Ascending aorta (tissue), 2 donors: ENCODE results near the gene NFATC2. TPM values are rescaled to one million over a fixed set of nuclear protein-coding genes. Genes with fewer than 3 reads are reported as not detected.
A peak's percentile ranks its signal among the peaks of the same experiment; 100 is the strongest.

Experiments
- DNase-seq, 2 donors: peaks; one replicate each; pipeline ENCODE4 v3.0.0-alpha.2; 2019; ENCODE audit warnings: low spot score in 2 of 2
- H3K27ac ChIP-seq, 2 donors: fragments of 200-600 bp; sonication (generic); one replicate each; pipeline ENCODE4 v1.5.1; 2016 to 2017; ENCODE audit warnings: mild to moderate bottlenecking in 1 of 2
- H3K27me3 ChIP-seq: fragments of 200-600 bp; sonication (generic); one replicate; pipeline ENCODE4 v1.5.1; 2017
- H3K36me3 ChIP-seq, 2 donors: fragments of 200-600 bp; sonication (generic); one replicate each; pipeline ENCODE4 v1.5.1; 2016
- H3K4me1 ChIP-seq, 2 donors: fragments of 200-600 bp; sonication (generic); one replicate each; pipeline ENCODE4 v1.5.1; 2016 to 2017; ENCODE audit warnings: mild to moderate bottlenecking in 1 of 2
- H3K4me3 ChIP-seq, 2 donors: fragments of 200-600 bp; sonication (generic); one replicate each; pipeline ENCODE4 v1.5.1; 2016 to 2017; ENCODE audit warnings: mild to moderate bottlenecking in 1 of 2
- H3K9me3 ChIP-seq, 2 donors: fragments of 200-600 bp; sonication (generic); one replicate each; pipeline ENCODE4 v1.5.1; 2016
- CTCF ChIP-seq, 3 experiments: fragments of 200-600 bp in 2 of 3; fragments of 450-650 bp in 1 of 3; sonication (generic) in 2 of 3; IDR thresholded peaks; one replicate each; pipeline ENCODE4 v1.5.1; 2016 to 2019; ENCODE audit warnings: antibody characterized with exemption in 3 of 3, mild to moderate bottlenecking in 1 of 3, moderate library complexity in 1 of 3
- intact Hi-C: fragments of 100-400 bp; cut with DNase I; formaldehyde crosslinking; loops from one replicate; pipeline ENCODE4 v1.15.1; 2023
- total RNA-seq: library from RNA; depleted of rRNA; stranded (reverse); fragments of >200 nt; gene quantifications from one replicate; pipeline ENCODE4 v1.1.0, GENCODE V29; 2016

Gene NFATC2
- total RNA-seq, 1 donor from 2014 or later: 7.9 TPM

DNA sequence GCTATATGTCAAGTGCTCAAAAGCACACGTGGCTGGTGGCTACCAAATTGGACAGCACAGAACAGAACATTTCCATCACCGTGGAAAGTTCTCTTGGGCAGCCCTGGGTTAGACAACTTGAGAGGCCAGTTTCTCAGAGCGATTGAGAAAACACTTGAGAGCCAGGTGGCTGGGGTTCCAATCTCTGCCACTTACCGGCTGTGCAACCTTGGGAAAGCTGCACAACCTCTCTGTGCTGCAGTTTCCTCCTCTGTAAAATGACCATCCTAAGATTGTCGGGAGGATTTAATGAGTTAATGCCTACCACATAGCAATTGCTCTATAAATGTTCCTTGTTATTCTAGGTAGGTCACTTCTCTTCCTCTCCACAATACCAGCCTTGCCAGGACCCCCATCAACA, 25.1 kb upstream of the NFATC2 start:
- intact Hi-C loops: loop anchor here (5.0 to 10.0 kb wide), 2 partner anchors 65 to 187 kb away; no protein-coding TSS in a partner anchor
- Histone ChIP-seq H3K4me3 (no peak overlapping the region), H3K4me1 (peaks cover 7 to 26% of the 10 kb centered on the region in 2 donors), H3K27ac (no peak overlapping the region), H3K27me3 (no peaks in the 10 kb centered on the region), H3K9me3 (no peaks in the 10 kb centered on the region), H3K36me3 (no peaks in the 10 kb centered on the region)
- no peak for DNase-seq
- TF ChIP-seq CTCF (IDR thresholded peaks at IDR 0.05): no peak

- no peak for TF ChIP-seq CTCF (IDR thresholded peaks at IDR 0.05)
- no peaks in the 10 kb centered on the region for H3K9me3 ChIP-seq
- intact Hi-C loops: loop anchor here (5.0 to 10.0 kb wide), 2 partner anchors 66 to 188 kb away; no protein-coding TSS in a partner anchor
- H3K4me3 ChIP-seq: no peak overlapping the region
- H3K4me1 ChIP-seq: peaks cover 10 to 29% of the 10 kb centered on the region in 2 donors
- H3K27me3 ChIP-seq: no peaks in the 10 kb centered on the region
- no peak overlapping the region for H3K27ac ChIP-seq
- no peaks in the 10 kb centered on the region for H3K36me3 ChIP-seq
- no peak for DNase-seq
These were observed 24.1 kb upstream of the NFATC2 start for GRCh38 chr20:51566594-51566993.

- peak in 1 of 2 donors; percentile 66 for DNase-seq
- Histone ChIP-seq H3K4me1 (peaks cover 6 to 25% of the 10 kb centered on the region in 2 donors), H3K9me3 (no peaks in the 10 kb centered on the region), H3K4me3 (peak overlapping the region in 1 of 2 donors; percentile 33), H3K27ac (peak overlapping the region; percentile 39 to 84), H3K36me3 (no peaks in the 10 kb centered on the region), H3K27me3 (no peaks in the 10 kb centered on the region)
- no peak for TF ChIP-seq CTCF (IDR thresholded peaks at IDR 0.05)
- intact Hi-C loops: loop anchor here (5.0 to 10.0 kb wide), 2 partner anchors 67 to 189 kb away; no protein-coding TSS in a partner anchor
These were observed 23.0 kb upstream of the NFATC2 start for GRCh38 chr20:51565298-51566144.

- no peaks in the 10 kb centered on the region for H3K9me3 ChIP-seq
These were observed 21.2 kb upstream of the NFATC2 start for GRCh38 chr20:51563486-51564332.

More at GRCh38 chr20:51563486-51564332, 21.2 kb upstream of the NFATC2 start:
- peak; percentile 45 to 90 for DNase-seq
- peaks cover 6 to 24% of the 10 kb centered on the region in 2 donors for H3K4me1 ChIP-seq
- H3K27me3 ChIP-seq: no peaks in the 10 kb centered on the region
- peak overlapping the region; percentile 92 to 93 for H3K27ac ChIP-seq
- no peaks in the 10 kb centered on the region for H3K36me3 ChIP-seq
- intact Hi-C loops: loop anchor here (2.0 to 10.0 kb wide), 4 partner anchors 23 to 191 kb away; no protein-coding TSS in a partner anchor
- peak overlapping the region; percentile 60 to 69 for H3K4me3 ChIP-seq
- TF ChIP-seq CTCF (IDR thresholded peaks at IDR 0.05): no peak
